HG02885 (cell line): ENCODE results near the gene PTHLH.

ENCODE experiments used
- ATAC-seq: cut with Tn5 transposase; IDR thresholded peaks from one replicate; pipeline ENCODE4 v1.9.1; 2021; ENCODE audit warnings: mild to moderate bottlenecking; ENCODE audit not compliant: unreplicated experiment, poor library complexity

Gene PTHLH

DNA sequence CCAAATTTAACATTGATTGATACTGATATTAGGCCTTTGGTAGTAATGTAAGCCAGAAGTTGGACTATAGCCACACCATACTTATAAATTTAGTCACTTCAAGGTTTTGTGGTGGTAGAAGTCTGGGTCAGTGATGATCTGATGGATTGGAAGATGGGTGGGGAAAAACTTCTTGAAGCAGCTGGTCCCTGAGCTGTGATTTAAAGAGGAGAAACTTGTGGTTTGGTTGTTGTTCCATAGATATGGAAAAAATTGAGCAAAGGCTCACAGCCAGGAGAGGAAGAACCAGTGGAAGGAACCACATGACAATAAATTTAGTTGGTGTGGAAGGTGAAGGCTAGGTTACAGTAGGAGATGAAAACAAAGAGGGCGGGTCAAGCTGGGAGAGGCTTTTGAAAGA is 26.1 kb downstream of the PTHLH start:
- ATAC-seq = no peak

DNA sequence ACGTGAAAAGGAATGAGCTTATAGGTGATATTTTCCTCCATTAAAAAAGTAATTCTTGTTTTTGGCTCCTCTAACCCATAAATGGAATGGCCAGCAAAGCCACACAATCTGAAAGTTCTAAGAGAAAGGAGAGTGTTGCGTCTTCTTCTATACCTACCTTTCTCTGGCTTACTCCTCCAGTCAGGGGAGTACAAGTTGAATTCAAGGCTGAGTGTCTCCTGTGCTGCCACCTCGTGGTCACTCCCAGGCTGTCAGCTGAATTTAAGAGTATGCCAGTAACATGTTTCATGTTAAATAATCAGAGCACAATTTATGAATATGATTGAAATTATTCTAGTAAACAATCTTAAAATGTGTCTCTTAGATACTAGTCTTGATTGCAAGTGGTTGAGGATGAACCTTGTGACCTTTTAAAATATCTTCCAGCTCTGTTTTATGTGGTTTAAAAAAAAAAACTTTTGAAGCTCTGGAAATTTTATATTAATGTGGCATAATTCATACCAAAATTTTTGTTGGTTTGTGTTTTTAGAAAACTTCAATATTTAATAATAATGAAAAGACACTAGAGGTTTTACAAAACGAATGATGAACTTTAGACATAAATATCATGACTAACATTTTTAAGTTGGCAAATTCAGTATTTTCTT is 31.7 kb downstream of the PTHLH start:
- ATAC-seq = peak; percentile 98

DNA sequence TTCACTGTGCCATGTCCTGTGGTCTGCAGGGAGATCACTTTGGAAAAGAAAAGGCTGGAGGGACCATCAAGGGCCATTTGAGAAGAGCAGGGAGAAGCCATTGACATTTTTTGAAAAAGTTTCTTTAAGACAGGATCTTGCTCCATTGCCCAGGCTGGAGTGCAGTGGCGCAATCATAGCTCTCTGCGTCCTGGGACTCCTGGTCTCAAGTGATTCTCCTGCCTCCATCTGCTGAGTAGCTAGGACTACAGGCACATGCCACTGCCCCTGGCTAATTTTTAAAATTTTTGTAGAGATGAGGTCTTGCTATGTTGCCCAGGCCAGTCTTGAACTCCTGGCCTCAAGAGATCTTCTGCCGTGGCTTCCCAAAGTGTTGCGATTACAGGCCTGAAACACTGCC is 32.3 kb downstream of the PTHLH start:
- ATAC-seq = no peak

DNA sequence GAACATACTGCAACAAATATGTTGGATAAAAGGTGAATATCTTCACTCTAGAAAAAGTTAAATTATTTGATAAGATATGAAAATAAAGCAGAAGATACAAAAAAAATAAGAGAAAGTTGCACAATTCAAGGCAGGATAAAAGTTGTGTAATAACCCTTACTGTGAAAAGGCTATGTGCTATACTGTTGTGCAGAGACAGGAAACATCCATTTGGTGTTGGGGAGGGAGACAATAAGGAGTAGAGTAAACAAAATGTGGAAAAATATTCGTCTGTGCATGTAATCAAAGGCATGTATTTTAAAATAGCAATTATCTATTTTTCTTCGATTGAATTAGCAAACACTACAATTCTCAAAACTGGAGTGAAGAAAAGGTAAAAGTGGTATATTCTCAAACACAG is 34.8 kb downstream of the PTHLH start:
- no peak for ATAC-seq

DNA sequence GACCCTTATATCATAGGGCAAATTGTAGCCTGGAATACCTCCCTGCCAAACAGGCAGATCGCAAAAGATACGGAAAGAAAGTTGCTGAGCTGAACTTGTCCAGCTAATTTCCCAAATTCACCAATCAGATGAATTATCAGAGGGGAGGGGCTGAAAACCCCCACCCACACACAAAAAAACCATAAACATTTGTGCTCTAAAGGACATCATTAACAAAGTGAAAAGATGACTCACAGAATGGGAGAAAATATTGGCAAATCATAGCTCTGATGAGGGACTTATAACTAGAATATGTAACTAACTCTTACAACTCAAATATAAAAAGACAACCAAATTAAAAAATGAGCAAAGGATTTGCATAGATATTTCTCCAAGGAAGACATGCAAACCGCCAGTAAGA is 36.3 kb downstream of the PTHLH start:
- ATAC-seq = no peak

DNA sequence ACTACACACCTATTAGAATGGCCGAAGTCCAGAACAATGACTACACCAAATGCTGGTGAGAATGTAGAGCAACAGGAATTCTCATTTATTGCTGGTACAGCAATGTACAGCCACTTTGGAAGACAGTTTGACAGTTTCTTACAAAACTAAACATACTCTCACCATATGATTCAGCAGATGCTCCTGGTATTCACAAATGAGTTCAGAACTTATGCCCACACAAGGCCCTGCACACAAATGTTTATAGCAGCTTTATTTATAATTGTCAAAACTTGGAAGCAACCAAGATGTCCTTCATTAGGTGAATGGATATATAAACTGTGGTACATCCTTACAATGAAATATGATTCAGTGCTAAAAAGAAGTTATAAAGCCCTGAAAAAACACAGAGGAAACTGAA is 38.3 kb downstream of the PTHLH start:
- ATAC-seq = no peak

DNA sequence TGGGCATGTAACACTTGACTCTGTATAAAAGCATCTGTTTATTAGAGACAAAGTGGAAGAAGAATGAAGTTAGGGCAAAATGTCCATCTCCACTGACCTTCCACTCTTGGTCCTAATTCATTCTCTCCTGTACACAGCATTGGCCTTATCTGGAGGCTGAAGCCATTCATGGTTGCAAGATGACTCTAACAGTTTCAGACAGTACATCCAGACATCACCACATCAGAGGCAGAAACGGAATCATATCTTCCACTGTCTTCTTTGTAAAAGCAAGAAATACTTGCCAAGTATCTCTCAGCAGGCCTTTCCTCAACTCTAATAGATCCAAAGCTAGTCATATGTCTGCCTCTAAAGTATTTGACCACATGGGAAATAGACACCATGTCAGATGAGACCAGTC is 41.1 kb downstream of the PTHLH start:
- peak; percentile 79 for ATAC-seq

DNA sequence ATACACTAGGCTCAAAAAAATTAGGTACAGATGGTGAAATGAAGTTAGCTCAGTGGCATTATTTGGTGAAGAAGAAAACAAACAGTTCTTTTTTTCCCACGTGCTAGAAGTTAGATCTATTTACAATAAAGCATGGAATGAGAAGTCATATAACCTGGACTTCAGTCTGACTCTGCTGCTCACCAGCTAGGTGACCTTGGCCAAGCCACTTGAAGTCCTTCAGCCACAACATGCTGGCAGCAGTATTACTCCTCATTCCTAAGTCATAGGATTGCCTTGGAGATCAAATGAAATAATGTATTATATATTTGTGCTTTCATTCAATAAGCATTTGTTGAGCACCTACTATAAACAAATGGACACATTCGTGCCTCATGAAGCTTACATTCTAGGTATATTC is 45.2 kb downstream of the PTHLH start:
- no peak for ATAC-seq

DNA sequence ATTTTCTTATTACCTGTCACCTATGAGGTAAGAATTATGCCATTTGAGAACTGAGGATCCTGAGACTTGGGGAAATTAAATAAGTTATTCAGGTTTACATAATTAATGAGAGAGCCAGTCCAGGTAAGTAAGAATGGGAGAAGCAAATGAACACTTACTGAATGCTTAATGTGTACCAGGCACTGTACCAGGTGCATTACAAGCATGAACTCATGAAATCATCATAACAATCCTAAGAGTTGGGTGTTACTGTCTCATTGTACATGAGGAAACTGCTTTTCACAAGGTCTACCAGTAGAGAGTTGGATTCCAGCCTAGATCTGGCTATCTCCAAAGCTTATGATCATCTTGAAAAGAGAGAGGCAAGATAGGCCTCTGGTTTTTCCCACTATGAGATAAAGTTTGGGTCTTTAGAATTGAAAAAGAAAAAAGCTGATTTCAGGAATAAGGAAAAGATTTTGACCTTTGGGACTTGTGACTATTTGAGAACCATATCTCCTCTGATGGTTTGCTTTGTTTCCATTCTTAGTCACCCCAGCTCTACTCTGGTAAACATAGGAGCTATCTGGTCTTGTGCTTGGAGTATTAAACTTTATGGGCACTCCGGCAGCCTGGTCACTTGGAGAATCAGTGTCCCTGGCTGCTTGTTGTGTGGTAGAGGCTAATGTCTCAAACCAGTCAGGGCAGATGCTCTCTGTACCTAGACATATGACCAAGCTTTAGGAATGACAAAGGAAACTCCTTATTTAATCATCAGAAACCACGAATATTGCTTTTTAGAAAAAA is 48.0 kb downstream of the PTHLH start:
- no peak for ATAC-seq

DNA sequence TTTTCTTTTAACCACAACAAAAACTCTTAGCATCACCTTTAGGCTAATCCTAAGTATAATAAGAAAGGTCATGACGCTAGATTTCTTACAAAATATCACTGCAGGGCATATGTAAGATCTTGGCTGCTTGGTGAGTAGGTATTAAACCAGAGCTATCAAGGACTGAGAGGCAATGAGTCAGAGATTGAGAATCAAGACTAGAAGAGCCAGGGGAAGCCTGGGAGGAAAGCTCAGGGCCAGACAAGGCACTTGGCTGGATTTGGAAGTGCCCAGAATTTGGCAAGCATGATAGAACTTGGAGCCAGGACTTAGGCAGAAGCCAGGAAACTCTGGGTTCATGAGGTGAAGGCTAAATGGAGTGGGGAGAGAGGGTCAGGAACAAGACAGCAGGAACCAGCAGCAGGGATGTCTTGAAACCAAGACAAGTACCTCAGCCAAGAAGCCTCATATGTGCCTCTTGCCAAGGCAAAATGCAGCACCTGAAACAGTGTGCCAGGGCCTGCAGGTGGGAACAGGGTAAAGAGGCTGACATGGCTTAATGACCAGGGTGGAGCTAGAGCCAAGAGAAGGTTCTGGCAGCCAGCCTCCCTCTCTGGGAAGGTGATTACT is 49.9 kb downstream of the PTHLH start:
- ATAC-seq = no peak

DNA sequence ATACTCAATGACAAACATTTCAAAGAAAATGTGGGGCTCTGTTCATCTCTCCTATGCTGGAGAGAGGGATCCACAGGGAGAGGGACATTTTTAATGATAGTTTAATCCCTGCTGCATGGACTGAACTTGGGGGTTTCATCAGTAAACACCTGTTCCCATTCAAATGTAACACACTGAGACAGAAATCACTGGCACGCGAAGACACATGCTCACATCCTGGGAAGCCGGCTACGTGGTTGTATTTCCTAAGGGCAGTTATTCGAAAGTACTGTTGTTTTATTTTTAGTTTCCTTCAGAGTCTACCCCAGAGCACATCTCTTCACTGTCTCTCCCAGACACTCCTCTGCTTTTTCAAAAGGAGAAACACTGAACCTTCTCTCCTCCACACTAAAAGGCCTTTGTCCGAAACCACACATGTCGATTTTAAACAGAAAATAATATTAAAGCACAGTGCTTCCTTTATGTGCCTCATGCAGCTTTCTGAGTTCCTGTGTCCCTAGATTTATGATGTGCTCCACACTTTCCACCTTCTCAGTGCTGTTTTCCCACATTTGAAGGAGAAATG is 52.8 kb downstream of the PTHLH start:
- ATAC-seq = no peak

DNA sequence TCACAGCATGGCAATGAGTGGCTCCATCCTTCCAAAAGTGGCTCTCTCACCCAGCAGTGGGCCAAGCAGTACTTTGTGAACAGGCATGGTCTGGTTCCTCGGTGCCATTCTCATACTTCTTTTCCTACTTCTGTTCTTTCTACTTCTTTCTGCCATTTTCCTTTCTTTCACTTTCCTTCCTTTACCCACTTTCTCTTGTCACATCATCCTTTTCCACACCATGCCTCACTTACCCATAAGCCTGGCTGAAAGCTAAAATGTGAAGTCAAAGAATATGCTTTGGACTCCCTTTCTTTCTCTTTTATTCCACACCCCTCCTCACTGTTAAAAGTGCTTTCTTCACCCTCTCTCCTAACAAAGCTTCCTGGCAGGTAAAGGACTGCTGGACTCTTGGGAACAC is 57.0 kb downstream of the PTHLH start:
- no peak for ATAC-seq

DNA sequence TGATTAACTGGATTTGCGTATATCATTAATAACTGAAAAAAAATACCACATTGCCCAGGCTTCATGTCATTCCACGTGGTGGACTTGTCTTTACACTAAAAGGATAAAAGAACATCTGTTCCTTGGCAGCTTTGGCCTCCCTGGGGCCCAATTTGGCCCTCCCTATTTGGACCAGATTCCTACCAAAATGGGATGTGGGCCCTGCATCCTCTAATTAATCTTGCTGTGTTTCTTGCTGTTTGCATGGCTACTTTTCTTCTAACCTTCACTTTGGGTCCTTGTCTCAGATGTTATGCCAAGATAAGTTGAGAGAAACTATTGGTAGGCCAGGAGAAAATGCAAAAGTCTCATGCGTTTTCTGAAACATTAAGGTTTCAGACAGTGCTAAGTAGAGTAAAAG is 57.5 kb downstream of the PTHLH start:
- ATAC-seq = no peak

DNA sequence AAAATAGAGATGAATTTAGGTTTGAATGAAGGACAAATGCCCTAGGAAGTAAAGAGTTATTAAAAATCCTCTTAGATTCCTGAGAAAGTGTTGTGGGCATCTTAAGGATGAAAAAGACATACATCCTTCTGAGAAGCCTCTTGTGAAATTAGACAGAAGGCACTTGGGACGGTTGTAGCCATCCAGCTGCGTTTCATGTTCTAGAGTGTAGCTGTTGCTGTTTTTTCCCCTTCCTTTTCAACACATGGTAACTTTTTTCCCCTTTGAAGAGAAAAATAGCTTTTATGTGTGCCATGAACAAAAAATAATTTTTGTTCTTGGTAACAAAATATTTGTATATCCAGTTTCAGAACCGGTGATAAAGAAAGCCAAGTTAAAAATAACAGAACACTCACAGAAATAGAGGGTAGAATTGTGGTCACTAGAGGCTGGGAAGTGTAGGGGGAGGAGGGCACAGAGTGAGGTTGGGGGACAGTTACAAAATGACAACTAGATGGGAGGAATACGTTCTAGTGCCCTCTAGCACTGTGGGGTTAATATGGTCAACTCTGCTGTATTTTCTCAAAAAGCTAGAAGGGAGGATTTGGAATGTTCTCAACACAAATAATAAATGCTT is 58.4 kb downstream of the PTHLH start:
- ATAC-seq = peak; percentile 84

DNA sequence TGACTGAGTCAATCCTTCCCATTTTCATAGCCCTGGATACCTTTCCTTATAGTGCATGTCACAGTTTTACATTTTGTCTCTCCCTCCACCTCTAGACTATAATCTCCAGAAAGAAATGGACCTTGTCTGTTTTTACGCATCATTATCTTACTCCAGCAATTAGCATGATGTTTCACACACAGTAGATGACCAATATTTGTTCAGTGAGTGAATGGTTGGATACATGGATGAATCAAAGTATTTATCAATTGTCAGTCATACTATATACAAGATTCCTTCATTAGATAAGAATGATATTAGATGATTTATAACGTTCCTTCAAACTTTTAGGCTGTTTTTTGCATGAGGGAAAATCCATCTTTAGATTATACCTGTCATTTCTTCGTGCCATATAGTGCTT is 61.1 kb downstream of the PTHLH start:
- no peak for ATAC-seq
